ENCODE results near the gene PRKAR1A.

DNA sequence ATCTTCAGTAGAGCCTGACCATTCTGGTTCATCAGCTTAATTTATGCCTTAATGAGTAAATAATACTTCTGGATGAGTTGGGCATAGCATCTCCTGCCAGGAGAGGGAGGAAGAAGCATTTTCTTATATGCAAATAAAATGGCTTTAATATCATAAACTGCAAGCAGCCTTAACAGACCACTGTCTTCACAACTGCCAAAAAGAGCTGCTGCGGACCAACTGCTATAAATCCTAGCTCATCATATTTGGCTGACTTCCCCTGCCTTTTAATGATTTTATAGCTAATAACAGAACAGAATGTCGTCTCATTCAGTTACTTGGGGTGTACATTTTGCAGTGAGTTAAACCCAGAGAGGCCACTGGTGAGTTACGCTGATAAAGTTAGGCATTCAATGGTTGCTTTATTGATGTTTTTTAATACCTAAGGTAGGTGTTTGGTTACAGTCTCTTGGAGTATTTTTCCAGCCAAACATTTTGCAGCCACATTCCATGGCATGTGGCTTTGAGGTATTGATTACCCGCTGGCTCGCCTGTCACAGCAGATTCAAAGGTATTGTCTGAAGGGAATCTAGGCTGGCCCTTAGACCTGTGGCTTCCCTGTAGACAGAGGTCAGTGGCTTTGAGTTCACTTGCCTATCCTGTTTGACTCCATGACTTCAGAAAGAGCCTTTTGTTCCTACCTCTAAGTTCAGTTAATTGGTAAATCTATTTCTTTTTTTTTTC, 72.5 kb downstream of the PRKAR1A start:
- TF ChIP-seq, protein P1, sequence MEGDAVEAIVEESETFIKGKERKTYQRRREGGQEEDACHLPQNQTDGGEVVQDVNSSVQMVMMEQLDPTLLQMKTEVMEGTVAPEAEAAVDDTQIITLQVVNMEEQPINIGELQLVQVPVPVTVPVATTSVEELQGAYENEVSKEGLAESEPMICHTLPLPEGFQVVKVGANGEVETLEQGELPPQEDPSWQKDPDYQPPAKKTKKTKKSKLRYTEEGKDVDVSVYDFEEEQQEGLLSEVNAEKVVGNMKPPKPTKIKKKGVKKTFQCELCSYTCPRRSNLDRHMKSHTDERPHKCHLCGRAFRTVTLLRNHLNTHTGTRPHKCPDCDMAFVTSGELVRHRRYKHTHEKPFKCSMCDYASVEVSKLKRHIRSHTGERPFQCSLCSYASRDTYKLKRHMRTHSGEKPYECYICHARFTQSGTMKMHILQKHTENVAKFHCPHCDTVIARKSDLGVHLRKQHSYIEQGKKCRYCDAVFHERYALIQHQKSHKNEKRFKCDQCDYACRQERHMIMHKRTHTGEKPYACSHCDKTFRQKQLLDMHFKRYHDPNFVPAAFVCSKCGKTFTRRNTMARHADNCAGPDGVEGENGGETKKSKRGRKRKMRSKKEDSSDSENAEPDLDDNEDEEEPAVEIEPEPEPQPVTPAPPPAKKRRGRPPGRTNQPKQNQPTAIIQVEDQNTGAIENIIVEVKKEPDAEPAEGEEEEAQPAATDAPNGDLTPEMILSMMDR (IDR thresholded peaks at IDR 0.05), result no peak
- TF ChIP-seq POLR2AphosphoS5 (IDR thresholded peaks at IDR 0.05), result no peak

Measured in breast epithelium (tissue), 3 donors.